GM23248 (cell line): ENCODE data around the gene NAA16.

ENCODE experiments used
- EZH2 ChIP-seq: fragments of 200-600 bp; sonication (generic); IDR thresholded peaks from 2 replicates; pipeline ENCODE4 v1.6.1; 2018; ENCODE audit warnings: antibody characterized with exemption, mild to moderate bottlenecking; ENCODE audit not compliant: insufficient read depth, poor library complexity, severe bottlenecking
- EZH2phosphoT487 ChIP-seq: fragments of 200-600 bp; sonication (generic); IDR thresholded peaks from 2 replicates; pipeline ENCODE4 v1.6.1; 2018; ENCODE audit warnings: antibody characterized with exemption, moderate library complexity, mild to moderate bottlenecking, low read depth; ENCODE audit not compliant: insufficient read depth

GRCh38 chr13:41263261-41263971 lies 47.7 kb upstream of the NAA16 start, which contains the start of gene MTRF1:
- TF ChIP-seq EZH2 (no peak), EZH2phosphoT487 (no peak)
